K562 (cell line): Measurements from ENCODE around the gene TRMT1. TPM values are rescaled to one million over a fixed set of nuclear protein-coding genes. Genes with fewer than 3 reads are reported as not detected.
A peak's percentile ranks its signal among the peaks of the same experiment; 100 is the strongest.

ENCODE experiments used
- BACH1 ChIP-seq: fragments of 200-800 bp; sonication (Bioruptor generic); IDR thresholded peaks from 2 replicates; pipeline ENCODE4 v1.6.1; 2016; ENCODE audit warnings: missing genetic modification characterization, missing compliant biosample characterization
- CAMTA2 ChIP-seq: fragments of 250-450 bp; sonication (Bioruptor Pico); conservative IDR thresholded peaks from 2 replicates; pipeline ENCODE4 v1.5.1; 2022
- CEBPB ChIP-seq: fragments of 450-650 bp; IDR thresholded peaks from 2 replicates; pipeline ENCODE4 v1.6.1; 2016; ENCODE audit warnings: missing genetic modification characterization, missing compliant biosample characterization
- CTCF ChIP-seq, 3 experiments: IDR thresholded peaks in 2 of 3; conservative IDR thresholded peaks in 1 of 3; 2 replicates each; pipeline ENCODE4 v1.5.1; 2011 to 2012; ENCODE audit warnings: low read length in 3 of 3, mild to moderate bottlenecking in 3 of 3, control low read depth in 2 of 3, improper control_type of control experiment in 1 of 3, inconsistent platforms in 1 of 3, low read depth in 1 of 3, mixed read lengths in 1 of 3, moderate library complexity in 1 of 3; ENCODE audit not compliant: insufficient read depth in 2 of 3
- DNMT1 ChIP-seq: fragments of 450-650 bp; IDR thresholded peaks from 2 replicates; pipeline ENCODE4 v1.6.1; 2016; ENCODE audit warnings: antibody characterized with exemption, mild to moderate bottlenecking
- NR3C1 ChIP-seq: sonication (generic); formaldehyde crosslinking; IDR thresholded peaks from 2 replicates; pipeline ENCODE4 v1.8.1; 2022; ENCODE audit warnings: missing genetic modification reagents
- PHB2 ChIP-seq: fragments of 450-650 bp; IDR thresholded peaks from 2 replicates; pipeline ENCODE4 v1.6.1; 2017; ENCODE audit warnings: low read depth
- PHTF2 ChIP-seq: fragments of 250-450 bp; sonication (Bioruptor Pico); IDR thresholded peaks from 2 replicates; pipeline ENCODE4 v1.5.0; 2021; ENCODE audit warnings: mild to moderate bottlenecking
- RBM25 ChIP-seq: fragments of 200-400 bp; formaldehyde crosslinking; IDR thresholded peaks from 2 replicates; pipeline ENCODE4 v1.6.1; 2018; ENCODE audit warnings: low read length, low read depth, moderate library complexity; ENCODE audit not compliant: severe bottlenecking
- RNF219 ChIP-seq: fragments of 250-450 bp; sonication (Bioruptor Pico); IDR thresholded peaks from 2 replicates; pipeline ENCODE4 v1.5.0; 2022; ENCODE audit warnings: mild to moderate bottlenecking
- SIN3A ChIP-seq, 2 experiments: fragments of 150-350 bp in 1 of 2; IDR thresholded peaks; 2 replicates each; pipeline ENCODE4 v1.6.1; 2011 to 2016; ENCODE audit warnings: borderline replicate concordance in 2 of 2, low read depth in 2 of 2, low read length in 2 of 2, mild to moderate bottlenecking in 2 of 2, moderate library complexity in 2 of 2; ENCODE audit not compliant: control insufficient read depth in 1 of 2
- SRSF9 ChIP-seq: fragments of 200-400 bp; formaldehyde crosslinking; IDR thresholded peaks from 2 replicates; pipeline ENCODE4 v1.6.1; 2017; ENCODE audit warnings: low read depth, low read length, borderline replicate concordance
- TCF3 ChIP-seq: sonication (generic); formaldehyde crosslinking; IDR thresholded peaks from 2 replicates; pipeline ENCODE4 v1.4.0; 2020; ENCODE audit warnings: mild to moderate bottlenecking, missing genetic modification reagents
- XRCC4 ChIP-seq: IDR thresholded peaks from one replicate; pipeline ENCODE4 v1.6.1; 2011; ENCODE audit not compliant: insufficient read depth, insufficient read length; ENCODE audit errors: extremely low read depth
- ZFP36 ChIP-seq: fragments of 150-350 bp; IDR thresholded peaks from 2 replicates; pipeline ENCODE4 v1.6.1; 2018; ENCODE audit warnings: low read length, low read depth; ENCODE audit not compliant: partially characterized antibody
- ZNF121 ChIP-seq: sonication (generic); formaldehyde crosslinking; conservative IDR thresholded peaks from 2 replicates; pipeline ENCODE4 v1.8.0; 2022; ENCODE audit warnings: missing genetic modification reagents
- ZNF140 ChIP-seq: fragments of 250-450 bp; sonication (Bioruptor Pico); IDR thresholded peaks from 2 replicates; pipeline ENCODE4 v1.8.0; 2021; ENCODE audit warnings: moderate library complexity, mild to moderate bottlenecking, inconsistent platforms
- ZNF324 ChIP-seq: fragments of 250-450 bp; sonication (Bioruptor Pico); IDR thresholded peaks from 2 replicates; pipeline ENCODE4 v1.4.0; 2020; ENCODE audit warnings: mild to moderate bottlenecking
- ZNF408 ChIP-seq: fragments of 250-450 bp; sonication (Bioruptor Pico); IDR thresholded peaks from 2 replicates; pipeline ENCODE4 v1.4.0; 2020; ENCODE audit warnings: low read depth, mild to moderate bottlenecking, moderate library complexity
- polyA plus RNA-seq, 8 experiments: library from polyadenylated mRNA; depleted of rRNA in 4 of 8; stranded (reverse) in 5 of 8; unstranded in 3 of 8; fragments of >200 nt; fragmentation: Nextera tagmentation in 2 of 8; fragmentation: Illumina TruSeq in 1 of 8; extraction: Ambion mirVana in 2 of 8; extraction: Trizol in 1 of 8; gene quantifications; 2 replicates each; pipeline versions ENCODE4 v1.2.1 to v1.2.3, GENCODE V29; 2011 to 2014; ENCODE audit warnings: inconsistent platforms in 1 of 8, missing spikeins in 1 of 8
- total RNA-seq, 7 experiments: library from RNA; depleted of rRNA in 6 of 7; stranded (reverse); fragments of >200 nt in 6 of 7; fragmentation: Illumina TruSeq in 2 of 7; extraction: Trizol in 2 of 7; gene quantifications; 2 replicates each; pipeline versions ENCODE4 v1.2.1 to v1.2.3, GENCODE V29; 2011 to 2021; ENCODE audit warnings: low replicate concordance in 1 of 7
- TF ChIP-seq, protein P1 (sequence below): fragments of 150-350 bp; IDR thresholded peaks from 2 replicates; pipeline ENCODE4 v1.6.1; 2014; ENCODE audit warnings: low read depth, mild to moderate bottlenecking, low read length, borderline replicate concordance

TRMT1 gene
- total and polyA plus RNA-seq, 9 of the 15 experiments (the other 6 are each of a cell fraction or from before 2014, with no cell fraction given), result 5.8 to 158 (median 54.3) TPM

DNA sequence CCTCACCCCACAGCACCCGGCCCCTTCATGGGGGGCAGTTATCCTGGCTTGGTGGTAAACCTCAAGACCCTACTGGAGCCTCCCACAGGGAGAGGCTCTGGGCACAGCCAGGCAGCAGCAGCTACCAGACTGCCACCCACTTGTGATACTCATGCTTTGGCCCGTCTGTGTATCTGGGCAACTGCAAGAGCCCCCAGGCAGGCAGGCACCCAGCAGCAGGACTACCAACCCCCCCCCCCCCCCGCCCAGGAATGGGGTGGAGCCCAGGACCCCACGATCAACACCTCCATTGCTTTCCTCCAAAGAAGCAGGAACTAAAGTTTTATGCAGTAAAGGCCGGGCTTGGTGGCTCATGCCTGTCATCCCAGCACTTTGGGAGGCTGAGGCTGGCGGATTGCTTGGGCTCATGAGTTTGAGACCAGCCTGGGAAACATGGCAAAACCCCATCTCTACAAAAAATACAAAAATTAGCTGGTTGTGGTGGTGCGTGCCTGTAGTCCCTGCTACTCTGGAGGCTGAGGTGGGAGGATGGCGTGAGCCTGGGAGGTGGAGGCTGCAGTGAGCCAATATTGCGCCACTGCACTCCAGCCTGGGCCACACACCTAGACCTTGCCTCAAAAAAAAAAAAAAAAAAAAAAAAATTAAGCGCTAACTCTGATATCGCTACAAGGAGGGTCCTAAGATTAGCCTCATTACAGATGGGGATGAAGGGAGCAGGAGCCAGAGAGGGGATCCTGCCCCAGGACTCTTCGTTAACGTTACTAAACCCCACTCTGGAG lies 12.8 kb downstream of the TRMT1 start (continued):
- TF ChIP-seq, protein P1, sequence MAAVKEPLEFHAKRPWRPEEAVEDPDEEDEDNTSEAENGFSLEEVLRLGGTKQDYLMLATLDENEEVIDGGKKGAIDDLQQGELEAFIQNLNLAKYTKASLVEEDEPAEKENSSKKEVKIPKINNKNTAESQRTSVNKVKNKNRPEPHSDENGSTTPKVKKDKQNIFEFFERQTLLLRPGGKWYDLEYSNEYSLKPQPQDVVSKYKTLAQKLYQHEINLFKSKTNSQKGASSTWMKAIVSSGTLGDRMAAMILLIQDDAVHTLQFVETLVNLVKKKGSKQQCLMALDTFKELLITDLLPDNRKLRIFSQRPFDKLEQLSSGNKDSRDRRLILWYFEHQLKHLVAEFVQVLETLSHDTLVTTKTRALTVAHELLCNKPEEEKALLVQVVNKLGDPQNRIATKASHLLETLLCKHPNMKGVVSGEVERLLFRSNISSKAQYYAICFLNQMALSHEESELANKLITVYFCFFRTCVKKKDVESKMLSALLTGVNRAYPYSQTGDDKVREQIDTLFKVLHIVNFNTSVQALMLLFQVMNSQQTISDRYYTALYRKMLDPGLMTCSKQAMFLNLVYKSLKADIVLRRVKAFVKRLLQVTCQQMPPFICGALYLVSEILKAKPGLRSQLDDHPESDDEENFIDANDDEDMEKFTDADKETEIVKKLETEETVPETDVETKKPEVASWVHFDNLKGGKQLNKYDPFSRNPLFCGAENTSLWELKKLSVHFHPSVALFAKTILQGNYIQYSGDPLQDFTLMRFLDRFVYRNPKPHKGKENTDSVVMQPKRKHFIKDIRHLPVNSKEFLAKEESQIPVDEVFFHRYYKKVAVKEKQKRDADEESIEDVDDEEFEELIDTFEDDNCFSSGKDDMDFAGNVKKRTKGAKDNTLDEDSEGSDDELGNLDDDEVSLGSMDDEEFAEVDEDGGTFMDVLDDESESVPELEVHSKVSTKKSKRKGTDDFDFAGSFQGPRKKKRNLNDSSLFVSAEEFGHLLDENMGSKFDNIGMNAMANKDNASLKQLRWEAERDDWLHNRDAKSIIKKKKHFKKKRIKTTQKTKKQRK, result no peak
- no peak for TF ChIP-seq TCF3 (CRISPR knock-in tag)
- TF ChIP-seq RNF219 (CRISPR knock-in tag), result no peak
- no peak for TF ChIP-seq ZNF140 (CRISPR knock-in tag)
- TF ChIP-seq BACH1 (tag), result no peak
- no peak for TF ChIP-seq PHTF2 (CRISPR knock-in tag)
- TF ChIP-seq ZNF408, result no peak
- no peak for TF ChIP-seq PHB2
- no peak for TF ChIP-seq CTCF (IDR thresholded peaks at IDR 0.05 in 2 of 3, conservative IDR thresholded peaks at IDR 0.05 in 1 of 3; ENCODE audit: insufficient read depth in 2 of 3, low read depth in 1 of 3, low read length in 3 of 3)
- TF ChIP-seq ZNF324 (CRISPR knock-in tag), result no peak
- peak; percentile 82 for TF ChIP-seq CEBPB (tag)
- no peak for TF ChIP-seq SRSF9
- no peak for TF ChIP-seq DNMT1
- TF ChIP-seq RBM25, result no peak
- TF ChIP-seq NR3C1 (CRISPR knock-in tag), result no peak
- no peak for TF ChIP-seq CAMTA2 (CRISPR knock-in tag)
- TF ChIP-seq ZNF121 (CRISPR knock-in tag), result no peak
- TF ChIP-seq ZFP36, result no peak
- no peak for TF ChIP-seq SIN3A (IDR thresholded peaks at IDR 0.05; ENCODE audit: borderline replicate concordance in 2 of 2, control insufficient read depth in 1 of 2, low read depth in 2 of 2, low read length in 2 of 2)
- no peak for TF ChIP-seq XRCC4
